ENCODE results near the gene NSMCE1. TPM values are rescaled to one million over a fixed set of nuclear protein-coding genes. Genes with fewer than 3 reads are reported as not detected.

NSMCE1 gene
- total RNA-seq, 2 experiments from 2014 or later, result 31.9 to 33.9 TPM

DNA sequence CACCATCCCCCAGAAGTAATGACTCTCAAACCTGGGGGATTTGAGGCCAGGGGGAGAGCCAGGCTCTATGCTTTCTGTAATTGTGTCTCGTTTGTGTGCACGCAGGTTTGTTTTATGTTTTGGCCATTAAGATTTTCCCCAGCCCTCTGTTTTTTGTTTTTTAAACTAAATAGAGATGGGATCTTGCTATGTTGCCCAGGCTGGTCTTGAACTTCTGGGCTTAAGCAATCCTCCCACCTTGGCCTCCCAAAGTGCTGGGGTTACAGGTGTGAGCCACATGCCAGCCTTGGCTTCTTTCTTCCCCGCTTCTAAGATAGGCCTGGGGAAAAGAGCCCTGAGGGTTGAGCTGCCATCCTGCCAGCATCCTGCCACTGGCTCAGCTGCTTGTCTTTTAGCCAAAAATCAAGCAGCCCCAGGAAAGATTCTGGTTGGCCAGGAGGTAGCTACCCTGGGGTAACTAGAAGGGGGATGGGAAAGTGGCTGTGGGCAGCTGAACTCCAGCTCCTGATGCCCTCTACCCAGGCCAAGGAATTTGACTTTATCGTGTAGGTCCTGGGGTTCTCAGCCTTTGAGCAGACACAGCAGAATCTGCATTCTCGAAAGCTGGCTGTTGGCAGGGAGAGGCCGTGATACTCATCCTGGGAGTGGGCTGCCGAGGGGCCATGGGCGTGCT is 46.9 kb downstream of the NSMCE1 start:
- Histone ChIP-seq H3K36me3 (ENCODE audit: insufficient read depth, low read length) (peaks cover 56% of the 10 kb centered on the region), H3K9me3 (ENCODE audit: control insufficient read depth in 1 of 2, insufficient read depth in 1 of 2, low read length in 2 of 2) (no peaks in the 10 kb centered on the region), H3K4me1 (ENCODE audit: insufficient read depth, low read length) (peaks cover 15% of the 10 kb centered on the region), H3K27ac (ENCODE audit: low read depth in 1 of 2, low read length in 2 of 2) (no peak overlapping the region), H3K27me3 (ENCODE audit: control insufficient read depth in 1 of 2, insufficient read depth in 2 of 2, low read length in 2 of 2) (no peaks in the 10 kb centered on the region), H3K4me3 (ENCODE audit: low read length) (no peak overlapping the region)
- Mint-ChIP-seq H3K4me1 (ENCODE audit: low read depth) (peaks cover 13% of the 10 kb centered on the region), H3K36me3 (ENCODE audit: low read depth) (peaks cover 36% of the 10 kb centered on the region), H3K9me3 (no peaks in the 10 kb centered on the region), H3K27me3 (no peaks in the 10 kb centered on the region), H3K4me3 (no peak overlapping the region), H3K27ac (peak overlapping the region; percentile 61)
- no peak for DNase-seq
- CTCF ChIA-PET, result interaction anchor here (0.6 to 1.7 kb wide), 2 partner anchors 14 to 44 kb away, joined by 3 to 7 read pairs; no protein-coding TSS in a partner anchor
- TF ChIP-seq, protein P1, sequence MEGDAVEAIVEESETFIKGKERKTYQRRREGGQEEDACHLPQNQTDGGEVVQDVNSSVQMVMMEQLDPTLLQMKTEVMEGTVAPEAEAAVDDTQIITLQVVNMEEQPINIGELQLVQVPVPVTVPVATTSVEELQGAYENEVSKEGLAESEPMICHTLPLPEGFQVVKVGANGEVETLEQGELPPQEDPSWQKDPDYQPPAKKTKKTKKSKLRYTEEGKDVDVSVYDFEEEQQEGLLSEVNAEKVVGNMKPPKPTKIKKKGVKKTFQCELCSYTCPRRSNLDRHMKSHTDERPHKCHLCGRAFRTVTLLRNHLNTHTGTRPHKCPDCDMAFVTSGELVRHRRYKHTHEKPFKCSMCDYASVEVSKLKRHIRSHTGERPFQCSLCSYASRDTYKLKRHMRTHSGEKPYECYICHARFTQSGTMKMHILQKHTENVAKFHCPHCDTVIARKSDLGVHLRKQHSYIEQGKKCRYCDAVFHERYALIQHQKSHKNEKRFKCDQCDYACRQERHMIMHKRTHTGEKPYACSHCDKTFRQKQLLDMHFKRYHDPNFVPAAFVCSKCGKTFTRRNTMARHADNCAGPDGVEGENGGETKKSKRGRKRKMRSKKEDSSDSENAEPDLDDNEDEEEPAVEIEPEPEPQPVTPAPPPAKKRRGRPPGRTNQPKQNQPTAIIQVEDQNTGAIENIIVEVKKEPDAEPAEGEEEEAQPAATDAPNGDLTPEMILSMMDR (IDR thresholded peaks at IDR 0.05), result no peak
- no peak for ATAC-seq (ENCODE audit: poor library complexity)
- POLR2A ChIA-PET, result interaction anchor here (1.4 to 2.6 kb wide), 2 partner anchors 12 to 13 kb away, joined by 4 to 10 read pairs; no protein-coding TSS in a partner anchor
- intact Hi-C loops (cut with DNase I, micrococcal nuclease), result no loop called here

DNA sequence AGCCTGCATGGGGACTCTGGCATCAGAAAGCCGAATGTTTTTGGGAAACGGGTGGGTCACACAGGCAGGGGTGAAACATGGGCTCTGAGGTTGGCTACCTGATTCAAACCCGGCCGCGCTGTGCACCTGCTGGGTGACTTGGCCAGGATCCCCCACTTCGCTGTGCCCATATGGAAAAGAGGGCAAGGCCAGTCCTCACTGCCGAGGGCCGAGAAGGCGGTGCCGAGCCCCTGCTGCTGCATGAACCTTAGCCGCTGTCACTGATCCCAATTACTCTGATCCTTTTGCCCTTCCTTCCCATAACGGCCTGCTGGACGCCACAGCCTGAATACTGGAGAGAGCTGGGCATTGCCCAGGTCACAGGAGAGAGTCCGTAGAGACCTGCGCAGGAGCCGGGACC is 47.6 kb downstream of the NSMCE1 start:
- no peaks in the 10 kb centered on the region for H3K27me3 Mint-ChIP-seq
- H3K9me3 Mint-ChIP-seq, result no peaks in the 10 kb centered on the region
- ChIA-PET POLR2A (interaction anchor here (1.4 to 2.6 kb wide), 2 partner anchors 12 to 13 kb away, joined by 4 to 10 read pairs; no protein-coding TSS in a partner anchor), CTCF (interaction anchor here (1.7 kb wide), 1 partner anchor 14 kb away, joined by 7 read pairs; no protein-coding TSS in a partner anchor)
- H3K4me1 Mint-ChIP-seq (ENCODE audit: low read depth), result peaks cover 6% of the 10 kb centered on the region
- H3K36me3 Mint-ChIP-seq (ENCODE audit: low read depth), result peaks cover 34% of the 10 kb centered on the region
- DNase-seq (no peak), ATAC-seq (ENCODE audit: poor library complexity) (no peak)
- H3K4me3 Mint-ChIP-seq, result no peak overlapping the region
- no peak overlapping the region for H3K4me3 ChIP-seq (ENCODE audit: low read length)
- no peaks in the 10 kb centered on the region for H3K27me3 ChIP-seq (ENCODE audit: control insufficient read depth in 1 of 2, insufficient read depth in 2 of 2, low read length in 2 of 2)
- H3K9me3 ChIP-seq (ENCODE audit: control insufficient read depth in 1 of 2, insufficient read depth in 1 of 2, low read length in 2 of 2), result no peaks in the 10 kb centered on the region
- intact Hi-C loops (cut with DNase I, micrococcal nuclease), result no loop called here
- H3K27ac Mint-ChIP-seq, result no peak overlapping the region
- no peak overlapping the region for H3K27ac ChIP-seq (ENCODE audit: low read depth in 1 of 2, low read length in 2 of 2)
- TF ChIP-seq, protein P1 (IDR thresholded peaks at IDR 0.05), result no peak
- H3K36me3 ChIP-seq (ENCODE audit: insufficient read depth, low read length), result peaks cover 56% of the 10 kb centered on the region
- H3K4me1 ChIP-seq (ENCODE audit: insufficient read depth, low read length), result peaks cover 8% of the 10 kb centered on the region

DNA sequence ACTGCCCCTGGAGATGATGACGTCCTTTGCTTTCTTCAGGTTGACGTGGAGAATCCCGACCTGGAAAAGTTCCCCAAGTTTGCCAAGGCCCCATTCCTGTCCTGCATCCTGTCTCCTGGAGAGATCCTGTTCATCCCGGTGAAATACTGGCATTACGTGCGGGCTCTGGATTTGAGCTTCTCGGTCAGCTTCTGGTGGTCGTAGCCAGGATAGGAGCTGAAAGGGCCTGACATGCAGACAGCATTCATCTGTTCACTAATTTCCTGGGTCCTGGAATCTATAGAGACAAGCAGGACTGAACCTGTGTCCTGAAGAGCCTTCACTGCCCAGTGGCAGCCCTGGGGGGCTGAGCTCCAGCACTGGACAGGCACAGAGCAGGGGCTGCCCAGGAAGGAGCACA is 48.0 kb downstream of the NSMCE1 start:
- no peak for DNase-seq
- ChIA-PET POLR2A (no interaction called here), CTCF (interaction anchor here (1.7 kb wide), 1 partner anchor 15 kb away, joined by 7 read pairs; no protein-coding TSS in a partner anchor)
- Histone ChIP-seq H3K36me3 (ENCODE audit: insufficient read depth, low read length) (peaks cover 60% of the 10 kb centered on the region), H3K27ac (ENCODE audit: low read depth in 1 of 2, low read length in 2 of 2) (no peak overlapping the region), H3K4me1 (ENCODE audit: insufficient read depth, low read length) (peaks cover 4% of the 10 kb centered on the region), H3K27me3 (ENCODE audit: control insufficient read depth in 1 of 2, insufficient read depth in 2 of 2, low read length in 2 of 2) (no peaks in the 10 kb centered on the region), H3K9me3 (ENCODE audit: control insufficient read depth in 1 of 2, insufficient read depth in 1 of 2, low read length in 2 of 2) (no peaks in the 10 kb centered on the region), H3K4me3 (ENCODE audit: low read length) (no peak overlapping the region)
- TF ChIP-seq, protein P1 (IDR thresholded peaks at IDR 0.05), result no peak
- Mint-ChIP-seq H3K9me3 (no peaks in the 10 kb centered on the region), H3K27me3 (no peaks in the 10 kb centered on the region), H3K27ac (no peak overlapping the region), H3K4me1 (ENCODE audit: low read depth) (peaks cover under 1% of the 10 kb centered on the region), H3K4me3 (no peak overlapping the region), H3K36me3 (ENCODE audit: low read depth) (peaks cover 34% of the 10 kb centered on the region)
- no peak for ATAC-seq (ENCODE audit: poor library complexity)
- intact Hi-C loops (cut with DNase I, micrococcal nuclease), result no loop called here

Data from CD4-positive, alpha-beta T cell (primary cell).